Right lobe of liver (tissue), 4 donors: ENCODE data around the gene FOSB.

Source experiments
- CTCF ChIP-seq, 4 donors: fragments of 200-600 bp in 3 of 4; fragments of 450-650 bp in 1 of 4; IDR thresholded peaks; one replicate each; pipeline versions ENCODE4 v1.5.1 to v1.8.0; 2016 to 2022; ENCODE audit warnings: antibody characterized with exemption in 4 of 4, mild to moderate bottlenecking in 2 of 4
- POLR2A ChIP-seq: fragments of 450-650 bp; IDR thresholded peaks from one replicate; pipeline ENCODE4 v1.6.1; 2017; ENCODE audit warnings: antibody characterized with exemption, mild to moderate bottlenecking
- donor health status: DM: no; HTN: no; CAD: no.
- donor health status: DM: no; HTN: no; CAD: no.
- donor health status: DM: no; HTN: yes; CAD: no.

DNA sequence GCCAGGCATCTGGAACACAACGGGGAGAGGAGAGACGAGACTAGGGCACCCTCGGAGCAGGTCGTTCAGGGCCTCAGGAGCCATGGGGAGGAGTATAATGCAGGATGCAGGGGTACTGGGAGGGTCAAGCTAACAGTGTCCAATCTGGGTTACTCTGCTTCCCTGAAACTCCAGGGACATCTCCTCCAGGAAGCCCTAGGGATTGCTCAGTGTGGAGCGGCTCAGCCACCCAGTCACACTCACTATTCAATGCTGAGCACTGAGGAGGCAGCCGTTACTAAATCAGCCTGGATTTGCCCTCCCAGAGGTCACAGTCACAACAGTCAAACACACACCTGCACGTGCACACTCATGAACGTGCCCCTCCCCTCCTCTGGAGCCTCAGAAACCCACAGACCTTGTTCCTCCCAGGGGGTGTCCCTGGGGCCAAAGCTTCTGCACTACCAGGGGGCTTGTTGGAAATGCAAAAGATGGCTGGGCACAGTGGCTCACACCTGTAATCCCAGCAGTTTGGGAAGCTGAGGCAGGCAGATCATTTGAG is 6.9 kb upstream of the FOSB start:
- TF ChIP-seq POLR2A, result no peak
- TF ChIP-seq CTCF (IDR thresholded peaks at IDR 0.05), result no peak
